IPS-18a (cell line): ENCODE data around the gene INPP5B.
A peak's percentile ranks its signal among the peaks of the same experiment; 100 is the strongest.

Experiments
- H3K27ac ChIP-seq: one replicate; pipeline ENCODE4 v1.5.1; 2013; ENCODE audit warnings: low read length
- H3K27me3 ChIP-seq: one replicate; pipeline ENCODE4 v1.6.1; 2013; ENCODE audit warnings: mild to moderate bottlenecking, low read length; ENCODE audit not compliant: control insufficient read depth, insufficient read depth
- H3K36me3 ChIP-seq: one replicate; pipeline ENCODE4 v1.6.1; 2013; ENCODE audit warnings: low read depth, low read length; ENCODE audit not compliant: control insufficient read depth
- H3K4me1 ChIP-seq: one replicate; pipeline ENCODE4 v1.6.1; 2013; ENCODE audit warnings: low read depth, low read length; ENCODE audit not compliant: control insufficient read depth
- H3K4me3 ChIP-seq: one replicate; pipeline ENCODE4 v1.5.1; 2013; ENCODE audit warnings: low read length
- H3K9ac ChIP-seq: one replicate; pipeline ENCODE4 v1.6.1; 2013; ENCODE audit warnings: mild to moderate bottlenecking, low read length, moderate library complexity
- H3K9me3 ChIP-seq: one replicate; pipeline ENCODE4 v1.6.1; 2013; ENCODE audit warnings: low read depth, low read length; ENCODE audit not compliant: control insufficient read depth

The INPP5B gene

GRCh38 chr1:37860346-37860666 lies 86.5 kb downstream of the INPP5B start:
- peak overlapping the region; percentile 84 for H3K9ac ChIP-seq
- no peaks in the 10 kb centered on the region for H3K9me3 ChIP-seq
- no peaks in the 10 kb centered on the region for H3K4me1 ChIP-seq
- no peak overlapping the region for H3K27ac ChIP-seq
- H3K4me3 ChIP-seq, result peak overlapping the region; percentile 88
- H3K36me3 ChIP-seq, result peaks cover 23% of the 10 kb centered on the region
- H3K27me3 ChIP-seq, result no peaks in the 10 kb centered on the region

- Histone ChIP-seq H3K27ac (peak within 1 kb of the TSS; percentile 52), H3K9ac (peak within 1 kb of the TSS; percentile 84), H3K4me3 (peak within 1 kb of the TSS; percentile 88), H3K4me1 (no peaks in the 10 kb centered on the region), H3K9me3 (no peaks in the 10 kb centered on the region), H3K27me3 (no peaks in the 10 kb centered on the region), H3K36me3 (peaks cover 27% of the 10 kb centered on the region)
Observed at GRCh38 chr1:37859507-37860345, 87.1 kb downstream of the INPP5B start, which contains the start of gene MTF1. Gene MTF1, minus strand, starts transcription at chr1:37859592. Its CDS starts 1,934 bp downstream, at chr1:37857658.

GRCh38 chr1:37858931-37859506 lies 87.8 kb downstream of the INPP5B start:
- H3K9ac ChIP-seq, result peak overlapping the region; percentile 84
- H3K27me3 ChIP-seq, result no peaks in the 10 kb centered on the region
- H3K4me1 ChIP-seq, result no peaks in the 10 kb centered on the region
- peak overlapping the region; percentile 50 for H3K27ac ChIP-seq
- peaks cover 22% of the 10 kb centered on the region for H3K36me3 ChIP-seq
- H3K4me3 ChIP-seq, result peak overlapping the region; percentile 88
- H3K9me3 ChIP-seq, result no peaks in the 10 kb centered on the region

GRCh38 chr1:37854406-37854805 lies 92.4 kb downstream of the INPP5B start:
- Histone ChIP-seq H3K36me3 (peaks cover 16% of the 10 kb centered on the region), H3K4me3 (no peak overlapping the region), H3K4me1 (no peaks in the 10 kb centered on the region), H3K27ac (no peak overlapping the region), H3K9me3 (no peaks in the 10 kb centered on the region), H3K27me3 (no peaks in the 10 kb centered on the region), H3K9ac (no peak overlapping the region)

- Histone ChIP-seq H3K4me1 (no peaks in the 10 kb centered on the region), H3K27ac (no peak overlapping the region), H3K36me3 (peaks cover 16% of the 10 kb centered on the region)
Observed at GRCh38 chr1:37853157-37853556, 93.7 kb downstream of the INPP5B start.

GRCh38 chr1:37851782-37852210 lies 95.1 kb downstream of the INPP5B start:
- Histone ChIP-seq H3K9me3 (no peaks in the 10 kb centered on the region), H3K4me3 (no peak overlapping the region), H3K9ac (no peak overlapping the region), H3K27ac (no peak overlapping the region), H3K27me3 (no peaks in the 10 kb centered on the region), H3K4me1 (no peaks in the 10 kb centered on the region), H3K36me3 (peaks cover 8% of the 10 kb centered on the region)

More at GRCh38 chr1:37853157-37853556, 93.7 kb downstream of the INPP5B start:
- no peak overlapping the region for H3K4me3 ChIP-seq
- H3K9me3 ChIP-seq, result no peaks in the 10 kb centered on the region
- no peak overlapping the region for H3K9ac ChIP-seq
- no peaks in the 10 kb centered on the region for H3K27me3 ChIP-seq

- Histone ChIP-seq H3K27ac (no peak overlapping the region), H3K36me3 (peaks cover 6% of the 10 kb centered on the region), H3K4me1 (no peaks in the 10 kb centered on the region)
Observed at GRCh38 chr1:37851262-37851661, 95.6 kb downstream of the INPP5B start.

GRCh38 chr1:37850352-37850955 lies 96.4 kb downstream of the INPP5B start:
- no peak overlapping the region for H3K4me3 ChIP-seq
- no peak overlapping the region for H3K9ac ChIP-seq
- no peaks in the 10 kb centered on the region for H3K9me3 ChIP-seq
- no peaks in the 10 kb centered on the region for H3K27me3 ChIP-seq
- peaks cover 6% of the 10 kb centered on the region for H3K36me3 ChIP-seq
- no peak overlapping the region for H3K27ac ChIP-seq
- H3K4me1 ChIP-seq, result no peaks in the 10 kb centered on the region

More at GRCh38 chr1:37851262-37851661, 95.6 kb downstream of the INPP5B start:
- Histone ChIP-seq H3K27me3 (no peaks in the 10 kb centered on the region), H3K9ac (no peak overlapping the region), H3K4me3 (no peak overlapping the region), H3K9me3 (no peaks in the 10 kb centered on the region)

GRCh38 chr1:37849480-37849879 lies 97.4 kb downstream of the INPP5B start:
- H3K27me3 ChIP-seq, result no peaks in the 10 kb centered on the region
- no peaks in the 10 kb centered on the region for H3K9me3 ChIP-seq
- H3K27ac ChIP-seq, result no peak overlapping the region
- no peak overlapping the region for H3K9ac ChIP-seq
- no peaks in the 10 kb centered on the region for H3K36me3 ChIP-seq
- H3K4me1 ChIP-seq, result no peaks in the 10 kb centered on the region
- no peak overlapping the region for H3K4me3 ChIP-seq

- Histone ChIP-seq H3K27ac (no peak overlapping the region), H3K27me3 (no peaks in the 10 kb centered on the region), H3K9me3 (no peaks in the 10 kb centered on the region), H3K36me3 (no peaks in the 10 kb centered on the region), H3K9ac (no peak overlapping the region), H3K4me1 (no peaks in the 10 kb centered on the region), H3K4me3 (no peak overlapping the region)
Observed at GRCh38 chr1:37846647-37847339, 100.1 kb downstream of the INPP5B start.

GRCh38 chr1:37845786-37846185 lies 101.1 kb downstream of the INPP5B start:
- no peaks in the 10 kb centered on the region for H3K27me3 ChIP-seq
- H3K4me1 ChIP-seq, result no peaks in the 10 kb centered on the region
- H3K27ac ChIP-seq, result no peak overlapping the region
- no peak overlapping the region for H3K4me3 ChIP-seq
- no peaks in the 10 kb centered on the region for H3K9me3 ChIP-seq
- H3K36me3 ChIP-seq, result no peaks in the 10 kb centered on the region
- no peak overlapping the region for H3K9ac ChIP-seq
